Fibroblast of skin of back (primary cell): ENCODE results near the gene TMEM208.
A peak's percentile ranks its signal among the peaks of the same experiment; 100 is the strongest.

Experiments
- DNase-seq: peaks from one replicate; pipeline ENCODE4 v3.0.0-alpha.2; 2013

TMEM208 gene

GRCh38 chr16:67237396-67238277, 10.7 kb downstream of the TMEM208 start:
- DNase-seq, result no peak

GRCh38 chr16:67238278-67238575, 11.3 kb downstream of the TMEM208 start:
- DNase-seq, result no peak

- DNase-seq, result no peak
Measured at GRCh38 chr16:67238806-67239470, 12.0 kb downstream of the TMEM208 start.

- DNase-seq, result peak; percentile 87
Measured at GRCh38 chr16:67240506-67240905, 13.6 kb downstream of the TMEM208 start.

GRCh38 chr16:67241008-67241900, 14.3 kb downstream of the TMEM208 start:
- peak; percentile 96 for DNase-seq

GRCh38 chr16:67242138-67242730, 15.3 kb downstream of the TMEM208 start:
- DNase-seq, result no peak

- no peak for DNase-seq
Measured at GRCh38 chr16:67243481-67243880, 16.6 kb downstream of the TMEM208 start.

GRCh38 chr16:67244387-67245185, 17.7 kb downstream of the TMEM208 start:
- DNase-seq, result peak; percentile 99

GRCh38 chr16:67245186-67245585, 18.3 kb downstream of the TMEM208 start:
- no peak for DNase-seq

- no peak for DNase-seq
Measured at GRCh38 chr16:67245674-67246080, 18.7 kb downstream of the TMEM208 start.

GRCh38 chr16:67246081-67246755, 19.3 kb downstream of the TMEM208 start:
- DNase-seq, result peak; percentile 87

GRCh38 chr16:67246756-67247191, 19.8 kb downstream of the TMEM208 start:
- no peak for DNase-seq

GRCh38 chr16:67247192-67248072, 20.5 kb downstream of the TMEM208 start, which contains the start of gene FHOD1:
Gene FHOD1, minus strand, starts transcription at chr16:67247481. Its CDS starts 71 bp downstream, at chr16:67247410.
- DNase-seq, result peak; percentile 95

- no peak for DNase-seq
Measured at GRCh38 chr16:67248073-67248400, 21.1 kb downstream of the TMEM208 start.

GRCh38 chr16:67248401-67249177, 21.7 kb downstream of the TMEM208 start, which contains the start of gene SLC9A5:
Gene SLC9A5, plus strand, starts transcription at chr16:67248979. Its CDS starts 36 bp downstream, at chr16:67249015.
- DNase-seq, result no peak

GRCh38 chr16:67249178-67250044, 22.5 kb downstream of the TMEM208 start:
- DNase-seq, result no peak

GRCh38 chr16:67250045-67250327, 23.1 kb downstream of the TMEM208 start:
- DNase-seq, result no peak
